ENCODE measurements around the gene NSUN5.
"Not testable (repeated sequence)": the region's sequence is repeated elsewhere in the genome, so short reads cannot be mapped to it uniquely, and the experiment has no call there.

NSUN5 gene

GRCh38 chr7:73330772-73331171 is 22.1 kb upstream of the NSUN5 start:
- no peaks in the 10 kb centered on the region for H3K9me2 ChIP-seq (replicated peaks; ENCODE audit: insufficient read depth, low read length)
- no peak overlapping the region for H3K4me3 ChIP-seq (ENCODE audit: insufficient read depth, low read length, poor library complexity, severe bottlenecking)
- TF ChIP-seq, protein P1, sequence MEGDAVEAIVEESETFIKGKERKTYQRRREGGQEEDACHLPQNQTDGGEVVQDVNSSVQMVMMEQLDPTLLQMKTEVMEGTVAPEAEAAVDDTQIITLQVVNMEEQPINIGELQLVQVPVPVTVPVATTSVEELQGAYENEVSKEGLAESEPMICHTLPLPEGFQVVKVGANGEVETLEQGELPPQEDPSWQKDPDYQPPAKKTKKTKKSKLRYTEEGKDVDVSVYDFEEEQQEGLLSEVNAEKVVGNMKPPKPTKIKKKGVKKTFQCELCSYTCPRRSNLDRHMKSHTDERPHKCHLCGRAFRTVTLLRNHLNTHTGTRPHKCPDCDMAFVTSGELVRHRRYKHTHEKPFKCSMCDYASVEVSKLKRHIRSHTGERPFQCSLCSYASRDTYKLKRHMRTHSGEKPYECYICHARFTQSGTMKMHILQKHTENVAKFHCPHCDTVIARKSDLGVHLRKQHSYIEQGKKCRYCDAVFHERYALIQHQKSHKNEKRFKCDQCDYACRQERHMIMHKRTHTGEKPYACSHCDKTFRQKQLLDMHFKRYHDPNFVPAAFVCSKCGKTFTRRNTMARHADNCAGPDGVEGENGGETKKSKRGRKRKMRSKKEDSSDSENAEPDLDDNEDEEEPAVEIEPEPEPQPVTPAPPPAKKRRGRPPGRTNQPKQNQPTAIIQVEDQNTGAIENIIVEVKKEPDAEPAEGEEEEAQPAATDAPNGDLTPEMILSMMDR (IDR thresholded peaks at IDR 0.05; ENCODE audit: insufficient read depth, low read length, poor library complexity, severe bottlenecking), result no peak
- TF ChIP-seq EZH2phosphoT487 (conservative IDR thresholded peaks at IDR 0.05; ENCODE audit: low read length), result no peak

DNA sequence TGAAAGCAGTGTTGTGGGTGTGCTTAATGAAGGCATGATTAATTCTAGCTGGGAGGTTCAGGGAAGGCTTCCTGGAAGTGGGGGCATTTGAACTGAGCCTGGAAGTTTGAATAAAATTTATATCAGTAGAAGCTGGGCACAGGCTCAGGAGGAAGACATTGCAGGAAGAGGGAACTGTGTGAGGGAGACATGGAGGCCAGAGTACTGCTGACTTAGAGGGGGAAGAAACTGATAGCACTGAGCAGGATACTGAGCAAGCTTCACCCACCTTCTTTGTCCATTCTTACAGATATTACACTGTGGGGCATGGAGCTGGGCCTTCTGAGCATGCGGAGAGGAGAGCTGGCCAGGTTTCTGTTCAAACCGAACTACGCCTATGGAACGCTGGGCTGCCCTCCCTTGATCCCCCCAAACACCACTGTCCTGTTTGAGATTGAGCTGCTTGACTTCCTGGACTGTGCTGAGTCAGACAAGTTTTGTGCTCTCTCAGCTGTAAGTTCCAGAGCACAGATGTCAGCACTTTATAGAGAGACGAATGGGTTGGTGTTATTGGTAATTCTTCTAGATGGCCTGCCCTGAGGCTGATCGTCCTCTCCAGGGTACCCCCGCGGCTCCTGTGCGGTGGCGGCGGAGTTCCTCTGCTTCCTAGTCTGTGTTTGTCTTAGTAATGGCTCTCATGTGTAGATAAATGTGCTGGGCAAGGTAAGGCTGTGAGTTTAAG is 21.4 kb upstream of the NSUN5 start:
- Histone ChIP-seq H3F3A (ENCODE audit: insufficient read depth) (no peaks in the 10 kb centered on the region), H3K27me3 (ENCODE audit: low read length) (no peaks in the 10 kb centered on the region), H3K27ac (ENCODE audit: low read depth, low read length) (no peak overlapping the region)

More at GRCh38 chr7:73330772-73331171, 22.1 kb upstream of the NSUN5 start:
- no peaks in the 10 kb centered on the region for H3K36me3 ChIP-seq (ENCODE audit: low read length)
- no peak overlapping the region for H3K9ac ChIP-seq (ENCODE audit: low read length)
- no peaks in the 10 kb centered on the region for H3K9me3 ChIP-seq (ENCODE audit: insufficient read depth, low read length)
- no peak overlapping the region for H2AFZ ChIP-seq (ENCODE audit: low read depth, low read length, severe bottlenecking)
- no peaks in the 10 kb centered on the region for H3K27me3 ChIP-seq (ENCODE audit: low read length)
- no peaks in the 10 kb centered on the region for H3F3A ChIP-seq (ENCODE audit: insufficient read depth)
- no peak overlapping the region for H3K4me2 ChIP-seq (ENCODE audit: low read depth, low read length, poor library complexity, severe bottlenecking)
- H3K27ac ChIP-seq (ENCODE audit: low read depth, low read length), result no peak overlapping the region
- no peaks in the 10 kb centered on the region for H4K20me1 ChIP-seq (ENCODE audit: low read depth, low read length)
- no peaks in the 10 kb centered on the region for H3K79me2 ChIP-seq (ENCODE audit: insufficient read depth, low read length)

GRCh38 chr7:73328696-73329095 is 20.1 kb upstream of the NSUN5 start:
- Histone ChIP-seq H3K9me2 (replicated peaks; ENCODE audit: insufficient read depth, low read length) (no peaks in the 10 kb centered on the region), H4K20me1 (ENCODE audit: low read depth, low read length) (no peaks in the 10 kb centered on the region), H3K79me2 (ENCODE audit: insufficient read depth, low read length) (no peaks in the 10 kb centered on the region), H3F3A (ENCODE audit: insufficient read depth) (no peaks in the 10 kb centered on the region), H3K27me3 (ENCODE audit: low read length) (no peaks in the 10 kb centered on the region), H2AFZ (ENCODE audit: low read depth, low read length, severe bottlenecking) (no peak overlapping the region), H3K4me3 (ENCODE audit: insufficient read depth, low read length, poor library complexity, severe bottlenecking) (no peak overlapping the region), H3K4me2 (ENCODE audit: low read depth, low read length, poor library complexity, severe bottlenecking) (no peak overlapping the region), H3K9me3 (ENCODE audit: insufficient read depth, low read length) (no peaks in the 10 kb centered on the region), H3K9ac (ENCODE audit: low read length) (no peak overlapping the region), H3K36me3 (ENCODE audit: low read length) (no peaks in the 10 kb centered on the region), H3K27ac (ENCODE audit: low read depth, low read length) (no peak overlapping the region)
- TF ChIP-seq EZH2phosphoT487 (conservative IDR thresholded peaks at IDR 0.05; ENCODE audit: low read length), result no peak
- TF ChIP-seq, protein P1 (IDR thresholded peaks at IDR 0.05; ENCODE audit: insufficient read depth, low read length, poor library complexity, severe bottlenecking), result no peak

More for the DNA sequence above, 21.4 kb upstream of the NSUN5 start:
- Histone ChIP-seq H3K9me2 (replicated peaks; ENCODE audit: insufficient read depth, low read length) (no peaks in the 10 kb centered on the region), H3K4me2 (ENCODE audit: low read depth, low read length, poor library complexity, severe bottlenecking) (no peak overlapping the region), H4K20me1 (ENCODE audit: low read depth, low read length) (no peaks in the 10 kb centered on the region), H3K9me3 (ENCODE audit: insufficient read depth, low read length) (no peaks in the 10 kb centered on the region), H3K4me3 (ENCODE audit: insufficient read depth, low read length, poor library complexity, severe bottlenecking) (no peak overlapping the region), H3K9ac (ENCODE audit: low read length) (no peak overlapping the region), H3K79me2 (ENCODE audit: insufficient read depth, low read length) (no peaks in the 10 kb centered on the region), H2AFZ (ENCODE audit: low read depth, low read length, severe bottlenecking) (no peak overlapping the region), H3K36me3 (ENCODE audit: low read length) (no peaks in the 10 kb centered on the region)
- TF ChIP-seq, protein P1 (IDR thresholded peaks at IDR 0.05; ENCODE audit: insufficient read depth, low read length, poor library complexity, severe bottlenecking), result no peak
- no peak for TF ChIP-seq EZH2phosphoT487 (conservative IDR thresholded peaks at IDR 0.05; ENCODE audit: low read length)

- H3K36me3 ChIP-seq (ENCODE audit: low read length); H3K9me3 ChIP-seq (ENCODE audit: insufficient read depth, low read length); H3K27ac ChIP-seq (ENCODE audit: low read depth, low read length); H3K4me3 ChIP-seq (ENCODE audit: insufficient read depth, low read length, poor library complexity, severe bottlenecking); H3K9me2 ChIP-seq (replicated peaks; ENCODE audit: insufficient read depth, low read length); H4K20me1 ChIP-seq (ENCODE audit: low read depth, low read length); H3K27me3 ChIP-seq (ENCODE audit: low read length); H2AFZ ChIP-seq (ENCODE audit: low read depth, low read length, severe bottlenecking); H3F3A ChIP-seq (ENCODE audit: insufficient read depth); H3K79me2 ChIP-seq (ENCODE audit: insufficient read depth, low read length); H3K9ac ChIP-seq (ENCODE audit: low read length); H3K4me2 ChIP-seq (ENCODE audit: low read depth, low read length, poor library complexity, severe bottlenecking): not testable (repeated sequence)
These were observed 19.3 kb upstream of the NSUN5 start, which contains the start of the genes FKBP6 and TRIM50 for GRCh38 chr7:73327922-73328321. FKBP6 (plus strand) TSS chr7:73328161; CDS start chr7:73328429, 268 bp downstream. TRIM50 (minus strand) TSS chr7:73328082; CDS start chr7:73324787, 3,295 bp downstream.

DNA sequence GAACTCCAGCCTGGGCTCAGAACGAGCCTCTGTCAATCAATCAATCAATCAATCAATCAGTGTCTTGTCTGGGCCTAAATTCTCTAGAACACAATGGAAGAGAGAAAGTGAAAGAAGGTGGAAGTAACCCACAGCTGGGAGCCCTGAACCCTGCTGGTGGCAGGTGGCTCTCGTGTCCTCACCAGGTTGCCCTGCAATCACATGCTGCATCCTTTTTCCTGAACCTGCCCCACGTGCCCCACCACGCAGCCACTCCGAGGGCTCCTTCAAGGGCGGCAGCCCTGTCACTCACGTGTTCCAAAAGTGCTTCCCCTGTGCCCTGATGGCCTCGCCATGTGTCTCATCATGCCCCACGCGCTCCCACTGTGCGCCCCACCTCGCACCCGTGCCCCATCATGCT is 18.8 kb upstream of the NSUN5 start:
- H3K4me2 ChIP-seq (ENCODE audit: low read depth, low read length, poor library complexity, severe bottlenecking); H3K9me3 ChIP-seq (ENCODE audit: insufficient read depth, low read length); H3K79me2 ChIP-seq (ENCODE audit: insufficient read depth, low read length); H3K9me2 ChIP-seq (replicated peaks; ENCODE audit: insufficient read depth, low read length); H3K4me3 ChIP-seq (ENCODE audit: insufficient read depth, low read length, poor library complexity, severe bottlenecking); H3K27ac ChIP-seq (ENCODE audit: low read depth, low read length); H3K27me3 ChIP-seq (ENCODE audit: low read length); H4K20me1 ChIP-seq (ENCODE audit: low read depth, low read length); H3K9ac ChIP-seq (ENCODE audit: low read length); H3K36me3 ChIP-seq (ENCODE audit: low read length); H2AFZ ChIP-seq (ENCODE audit: low read depth, low read length, severe bottlenecking); H3F3A ChIP-seq (ENCODE audit: insufficient read depth): not testable (repeated sequence)

Data from SU-DHL-6 (cell line).